Endothelial cell of umbilical vein (primary cell): ENCODE measurements around the gene CPT1A. TPM values are rescaled to one million over a fixed set of nuclear protein-coding genes. Genes with fewer than 3 reads are reported as not detected.

Experiments
- BruUV-seq: library from RNA; stranded (reverse); fragments of 400-500 nt; replicated peaks from 2 replicates; lab custom pipeline; 2021; lab: Mats Ljungman, UMichigan
- CTCF ChIA-PET: fragments of 300-600, 350-600 bp; sonication (Branson Sonifier 250); formaldehyde crosslinking; loops from one replicate; lab custom pipeline; 2021; ENCODE audit warnings: antibody characterized with exemption, inconsistent platforms; lab: Charles Lee
- POLR2A ChIA-PET: fragments of 300-600, 350-600 bp; sonication (Branson Sonifier 250); formaldehyde crosslinking; loops from one replicate; lab custom pipeline; 2021; ENCODE audit warnings: antibody characterized with exemption, inconsistent platforms; lab: Charles Lee
- DNase-seq: peaks from one replicate; pipeline ENCODE4 v3.0.0-alpha.2; 2011; ENCODE audit warnings: low read depth, low spot score
- FAIRE-seq: peaks from 2 replicates; lab custom pipeline; 2011; peaks lifted over from hg19 to GRCh38; lab: Jason Lieb, UNC
- H2AFZ ChIP-seq: 2 replicates; pipeline ENCODE4 v1.6.0; 2012; ENCODE audit warnings: low read depth, low read length, control low read depth, inconsistent platforms
- H3K27ac ChIP-seq: 2 replicates; pipeline ENCODE4 v1.5.1; 2011; ENCODE audit warnings: low read depth, mild to moderate bottlenecking, control low read depth, low read length, moderate library complexity; ENCODE audit not compliant: insufficient read depth
- H3K27me3 ChIP-seq, 2 experiments: 2 replicates each; pipeline versions ENCODE4 v1.6.0 to v1.6.1; 2011; ENCODE audit warnings: low read length in 2 of 2, mixed read lengths in 1 of 2; ENCODE audit not compliant: control insufficient read depth in 2 of 2, insufficient read depth in 2 of 2
- H3K36me3 ChIP-seq, 2 experiments: 2 replicates in 1 of 2; 3 replicates in 1 of 2; pipeline ENCODE4 v1.5.1; 2011; ENCODE audit warnings: low read length in 2 of 2, mild to moderate bottlenecking in 1 of 2, moderate library complexity in 1 of 2; ENCODE audit not compliant: control insufficient read depth in 2 of 2, insufficient read depth in 2 of 2; ENCODE audit errors: extremely low read depth in 1 of 2
- H3K4me1 ChIP-seq: 3 replicates; pipeline ENCODE4 v1.5.1; 2011; ENCODE audit warnings: mild to moderate bottlenecking, low read length; ENCODE audit not compliant: control insufficient read depth, insufficient read depth; ENCODE audit errors: extremely low read depth
- H3K4me2 ChIP-seq: 2 replicates; pipeline ENCODE4 v1.6.1; 2011; ENCODE audit warnings: low read length, control low read depth, mixed read lengths; ENCODE audit not compliant: insufficient read depth
- H3K4me3 ChIP-seq, 3 experiments: fragments of 200-600 bp in 1 of 3; sonication (generic), shearing (Covaris generic) in 1 of 3; replicated peaks in 1 of 3; 2 replicates each; pipeline ENCODE4 v1.5.1; 2011 to 2016; ENCODE audit warnings: control low read depth in 3 of 3, low read length in 3 of 3, mild to moderate bottlenecking in 2 of 3, inconsistent platforms in 1 of 3, low read depth in 1 of 3, moderate library complexity in 1 of 3; ENCODE audit not compliant: insufficient read depth in 1 of 3
- H3K79me2 ChIP-seq: 2 replicates; pipeline ENCODE4 v1.6.0; 2012; ENCODE audit warnings: low read length, inconsistent platforms; ENCODE audit not compliant: control insufficient read depth, insufficient read depth
- H3K9ac ChIP-seq: replicated peaks from 2 replicates; pipeline ENCODE3; 2011; ENCODE audit warnings: low read length, control low read depth; ENCODE audit not compliant: insufficient read depth; ENCODE audit errors: extremely low read depth
- H3K9me1 ChIP-seq: replicated peaks from 3 replicates; pipeline ENCODE4 v1.6.0; 2011; ENCODE audit warnings: mild to moderate bottlenecking, low read length; ENCODE audit not compliant: control insufficient read depth, insufficient read depth; ENCODE audit errors: extremely low read depth
- H3K9me3 ChIP-seq: replicated peaks from 2 replicates; pipeline ENCODE4 v1.5.1; 2012; ENCODE audit warnings: low read length, inconsistent platforms; ENCODE audit not compliant: control insufficient read depth, insufficient read depth
- H4K20me1 ChIP-seq: replicated peaks from 2 replicates; pipeline ENCODE3; 2011; ENCODE audit warnings: mild to moderate bottlenecking, low read length; ENCODE audit not compliant: control insufficient read depth, insufficient read depth; ENCODE audit errors: extremely low read depth
- EZH2 ChIP-seq: IDR thresholded peaks from 2 replicates; pipeline ENCODE4 v1.6.1; 2012; ENCODE audit warnings: borderline replicate concordance, low read depth, mild to moderate bottlenecking, moderate library complexity, low read length, inconsistent platforms; ENCODE audit not compliant: severe bottlenecking
- FOS ChIP-seq: IDR thresholded peaks from 2 replicates; pipeline ENCODE4 v1.6.1; 2011; ENCODE audit warnings: mild to moderate bottlenecking, low read length, moderate library complexity, borderline replicate concordance; ENCODE audit not compliant: insufficient read depth
- GATA2 ChIP-seq: IDR thresholded peaks from 2 replicates; pipeline ENCODE4 v1.7.0; 2011; ENCODE audit warnings: low read depth, mild to moderate bottlenecking, moderate library complexity, mixed read lengths, low read length; ENCODE audit not compliant: insufficient read length, insufficient read depth
- JUN ChIP-seq: IDR thresholded peaks from 2 replicates; pipeline ENCODE4 v1.6.1; 2011; ENCODE audit warnings: borderline replicate concordance, low read depth; ENCODE audit not compliant: insufficient read length, insufficient read depth
- MAX ChIP-seq: IDR thresholded peaks from 2 replicates; pipeline ENCODE4 v1.6.1; 2011; ENCODE audit not compliant: insufficient read depth, insufficient read length
- MYC ChIP-seq: IDR thresholded peaks from one replicate; pipeline ENCODE4 v1.6.1; 2011; ENCODE audit warnings: mild to moderate bottlenecking, low read depth, low read length
- POLR2A ChIP-seq: IDR thresholded peaks from 2 replicates; pipeline ENCODE4 v1.6.1; 2012; ENCODE audit warnings: low read depth, mild to moderate bottlenecking, control low read depth, low read length
- POLR2AphosphoS5 ChIP-seq: IDR thresholded peaks from 2 replicates; pipeline ENCODE4 v1.6.1; 2012; ENCODE audit warnings: low read depth, mild to moderate bottlenecking, control low read depth, low read length, moderate library complexity; ENCODE audit not compliant: insufficient read depth
- dilution Hi-C: fragments of 300-500 bp; cut with MboI; formaldehyde crosslinking; loops from one replicate; pipeline ENCODE4 v1.15.0; 2019; ENCODE audit warnings: low sequenced_read_pairs; ENCODE audit not compliant: extremely low pct_ligation_motif_present
- intact Hi-C: fragments of 100-400 bp; cut with micrococcal nuclease; formaldehyde crosslinking; loops from one replicate; pipeline ENCODE4 v1.10.0; 2022
- polyA plus RNA-seq, 4 experiments: library from polyadenylated mRNA; depleted of rRNA in 3 of 4; stranded (reverse) in 3 of 4; unstranded in 1 of 4; fragments of >200 nt; gene quantifications; 2 replicates each; pipeline versions ENCODE4 v1.2.1 to v1.2.3, GENCODE V29; 2011 to 2012; ENCODE audit warnings: missing spikeins in 1 of 4
- total RNA-seq: library from RNA; stranded (reverse); gene quantifications from 2 replicates; pipeline ENCODE4 v1.2.3, GENCODE V29; 2021
- TF ChIP-seq, protein P1 (sequence below), 2 donors: IDR thresholded peaks; 1 replicate in 1 of 2; 2 replicates in 1 of 2; pipeline ENCODE4 v1.5.1; 2011; ENCODE audit warnings: low read length in 2 of 2, mild to moderate bottlenecking in 2 of 2, moderate library complexity in 2 of 2, control low read depth in 1 of 2, inconsistent platforms in 1 of 2, low read depth in 1 of 2; ENCODE audit not compliant: insufficient read depth in 1 of 2; ENCODE audit errors: extremely low read depth in 1 of 2

The CPT1A gene
- total and polyA plus RNA-seq, 2 donors (not counting 3 experiments of a cell fraction or from before 2014, with no cell fraction given), result 26.3 to 62.1 TPM

DNA sequence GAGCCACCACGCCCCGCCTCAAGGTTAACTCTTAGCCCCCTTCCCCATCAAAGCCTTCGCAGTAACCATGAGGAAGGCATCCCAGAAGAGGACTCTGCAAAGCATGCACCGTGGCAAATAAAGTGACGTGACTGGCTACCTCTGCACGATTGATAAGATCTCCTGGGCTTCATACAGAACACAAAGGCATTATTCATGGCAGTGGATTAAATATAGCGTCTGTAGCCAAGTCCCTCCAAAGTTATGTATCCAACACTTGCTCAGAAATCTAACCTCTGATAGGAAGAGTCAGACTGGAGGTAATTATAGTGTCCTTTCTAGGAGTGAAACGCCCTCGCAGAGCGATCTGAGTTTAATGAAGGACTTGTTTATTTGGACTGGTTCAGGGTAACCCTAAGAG is 22.4 kb downstream of the CPT1A start:
- peaks cover 0 to 5% of the 10 kb centered on the region in 2 experiments for H3K36me3 ChIP-seq
- POLR2A ChIA-PET, result no interaction called here
- H4K20me1 ChIP-seq, result no peaks in the 10 kb centered on the region
- no peaks in the 10 kb centered on the region for H3K9me3 ChIP-seq
- no peaks in the 10 kb centered on the region for H3K4me1 ChIP-seq
- FAIRE-seq (no peak), DNase-seq (no peak)
- no peak overlapping the region for H3K4me3 ChIP-seq
- no peaks in the 10 kb centered on the region for H3K9me1 ChIP-seq
- H3K4me2 ChIP-seq, result no peak overlapping the region
- dilution Hi-C loops (no loop called here), intact Hi-C loops (no loop called here)
- TF ChIP-seq, protein P1, sequence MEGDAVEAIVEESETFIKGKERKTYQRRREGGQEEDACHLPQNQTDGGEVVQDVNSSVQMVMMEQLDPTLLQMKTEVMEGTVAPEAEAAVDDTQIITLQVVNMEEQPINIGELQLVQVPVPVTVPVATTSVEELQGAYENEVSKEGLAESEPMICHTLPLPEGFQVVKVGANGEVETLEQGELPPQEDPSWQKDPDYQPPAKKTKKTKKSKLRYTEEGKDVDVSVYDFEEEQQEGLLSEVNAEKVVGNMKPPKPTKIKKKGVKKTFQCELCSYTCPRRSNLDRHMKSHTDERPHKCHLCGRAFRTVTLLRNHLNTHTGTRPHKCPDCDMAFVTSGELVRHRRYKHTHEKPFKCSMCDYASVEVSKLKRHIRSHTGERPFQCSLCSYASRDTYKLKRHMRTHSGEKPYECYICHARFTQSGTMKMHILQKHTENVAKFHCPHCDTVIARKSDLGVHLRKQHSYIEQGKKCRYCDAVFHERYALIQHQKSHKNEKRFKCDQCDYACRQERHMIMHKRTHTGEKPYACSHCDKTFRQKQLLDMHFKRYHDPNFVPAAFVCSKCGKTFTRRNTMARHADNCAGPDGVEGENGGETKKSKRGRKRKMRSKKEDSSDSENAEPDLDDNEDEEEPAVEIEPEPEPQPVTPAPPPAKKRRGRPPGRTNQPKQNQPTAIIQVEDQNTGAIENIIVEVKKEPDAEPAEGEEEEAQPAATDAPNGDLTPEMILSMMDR (IDR thresholded peaks at IDR 0.05; ENCODE audit: extremely low read depth in 1 of 2, insufficient read depth in 1 of 2, low read depth in 1 of 2, low read length in 2 of 2), result no peak
- no peak for TF ChIP-seq GATA2
- TF ChIP-seq JUN, result no peak
- TF ChIP-seq MYC, result no peak
- no peak for TF ChIP-seq FOS
- no peak for TF ChIP-seq POLR2A
- no peak for TF ChIP-seq EZH2
- no peak for TF ChIP-seq POLR2AphosphoS5
- no peak for TF ChIP-seq MAX
- H3K27me3 ChIP-seq, result no peaks in the 10 kb centered on the region
- H3K79me2 ChIP-seq, result peaks cover 3% of the 10 kb centered on the region
- BruUV-seq, result no TSS peak
- no peak overlapping the region for H2AFZ ChIP-seq
- CTCF ChIA-PET, result interaction anchor here (1.4 to 2.4 kb wide), 3 partner anchors 13 to 187 kb away, joined by 3 to 6 read pairs (median 4); no protein-coding TSS in a partner anchor
- H3K9ac ChIP-seq, result no peak overlapping the region
- no peak overlapping the region for H3K27ac ChIP-seq
